ENCODE results near the gene BMPR1B. TPM values are rescaled to one million over a fixed set of nuclear protein-coding genes. Genes with fewer than 3 reads are reported as not detected.

Gene BMPR1B
- total and polyA plus RNA-seq, 9 of the 15 experiments (the other 6 are each of a cell fraction or from before 2014, with no cell fraction given) = 0.01 TPM; not detected in 8

DNA sequence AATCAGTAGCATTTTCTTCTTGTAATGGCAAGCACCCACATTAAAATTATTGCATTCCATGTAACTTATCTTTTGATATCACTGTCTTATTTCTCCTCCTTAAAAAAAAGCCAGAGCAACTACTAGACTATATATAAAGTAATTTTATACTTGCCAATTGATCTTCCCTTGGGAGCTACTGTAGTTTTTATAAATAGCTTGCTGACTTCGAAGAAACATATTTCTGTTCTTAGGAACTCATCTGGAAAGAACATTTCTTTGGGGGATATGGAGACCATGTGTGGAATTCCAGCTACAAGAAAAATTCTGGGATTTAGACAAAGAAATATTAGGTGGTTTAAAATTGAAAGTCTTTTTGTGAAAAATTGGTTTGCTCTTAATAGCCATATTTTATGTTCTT, 94.9 kb downstream of the BMPR1B start:
- Histone ChIP-seq H3K36me3 (ENCODE audit: control insufficient read depth, insufficient read depth, low read length) (no peaks in the 10 kb centered on the region), H3K9me3 (replicated peaks; ENCODE audit: control insufficient read depth, insufficient read depth, low read depth, low read length) (no peaks in the 10 kb centered on the region), H3K27ac (ENCODE audit: extremely low read depth, low read depth, low read length) (no peak overlapping the region), H3K4me3 (no peak overlapping the region), H3K4me2 (ENCODE audit: insufficient read depth, low read length) (no peak overlapping the region), H3K27me3 (ENCODE audit: control insufficient read depth in 2 of 2, insufficient read depth in 2 of 2, low read length in 2 of 2) (no peaks in the 10 kb centered on the region), H2AFZ (ENCODE audit: low read depth, low read length) (no peak overlapping the region), H3K4me1 (replicated peaks in 1 of 2; ENCODE audit: control insufficient read depth in 2 of 2, insufficient read depth in 2 of 2, low read length in 2 of 2) (no peaks in the 10 kb centered on the region), H4K20me1 (replicated peaks; ENCODE audit: control insufficient read depth, insufficient read depth, low read length) (no peaks in the 10 kb centered on the region), H3K9me1 (ENCODE audit: control insufficient read depth, insufficient read depth, low read length) (no peaks in the 10 kb centered on the region), H3K79me2 (ENCODE audit: control insufficient read depth, insufficient read depth, low read length) (no peaks in the 10 kb centered on the region), H3K9ac (ENCODE audit: insufficient read depth in 1 of 2, low read depth in 2 of 2, low read length in 2 of 2) (no peak overlapping the region)
- intact Hi-C loops (cut with micrococcal nuclease) = no loop called here
- BruUV-seq (replicated peaks) = no TSS peak
- in situ Hi-C loops (cut with MboI) = no loop called here
- POLR2A ChIA-PET = interaction anchor here (1.0 kb wide), 1 partner anchor 31 kb away, joined by 3 read pairs; no protein-coding TSS in a partner anchor
- DNase-seq (ENCODE audit: extremely low read depth in 1 of 4, low spot score in 3 of 4) (no peak), FAIRE-seq (no peak), ATAC-seq (no peak)
- TF ChIP-seq ZNF239 (CRISPR knock-in tag; IDR thresholded peaks at IDR 0.05) = no peak
- no peak for TF ChIP-seq RHOXF2B (CRISPR knock-in tag; conservative IDR thresholded peaks at IDR 0.05)
- TF ChIP-seq SRF (CRISPR knock-in tag; IDR thresholded peaks at IDR 0.05) = no peak
- TF ChIP-seq ZNF253 (CRISPR knock-in tag; conservative IDR thresholded peaks at IDR 0.05) = no peak
- TF ChIP-seq BRCA1 (IDR thresholded peaks at IDR 0.05) = no peak
- TF ChIP-seq BRCA1 (CRISPR knock-in tag; IDR thresholded peaks at IDR 0.05) = no peak
- TF ChIP-seq PML (IDR thresholded peaks at IDR 0.05; ENCODE audit: low read length) = no peak
- TF ChIP-seq, protein P1, sequence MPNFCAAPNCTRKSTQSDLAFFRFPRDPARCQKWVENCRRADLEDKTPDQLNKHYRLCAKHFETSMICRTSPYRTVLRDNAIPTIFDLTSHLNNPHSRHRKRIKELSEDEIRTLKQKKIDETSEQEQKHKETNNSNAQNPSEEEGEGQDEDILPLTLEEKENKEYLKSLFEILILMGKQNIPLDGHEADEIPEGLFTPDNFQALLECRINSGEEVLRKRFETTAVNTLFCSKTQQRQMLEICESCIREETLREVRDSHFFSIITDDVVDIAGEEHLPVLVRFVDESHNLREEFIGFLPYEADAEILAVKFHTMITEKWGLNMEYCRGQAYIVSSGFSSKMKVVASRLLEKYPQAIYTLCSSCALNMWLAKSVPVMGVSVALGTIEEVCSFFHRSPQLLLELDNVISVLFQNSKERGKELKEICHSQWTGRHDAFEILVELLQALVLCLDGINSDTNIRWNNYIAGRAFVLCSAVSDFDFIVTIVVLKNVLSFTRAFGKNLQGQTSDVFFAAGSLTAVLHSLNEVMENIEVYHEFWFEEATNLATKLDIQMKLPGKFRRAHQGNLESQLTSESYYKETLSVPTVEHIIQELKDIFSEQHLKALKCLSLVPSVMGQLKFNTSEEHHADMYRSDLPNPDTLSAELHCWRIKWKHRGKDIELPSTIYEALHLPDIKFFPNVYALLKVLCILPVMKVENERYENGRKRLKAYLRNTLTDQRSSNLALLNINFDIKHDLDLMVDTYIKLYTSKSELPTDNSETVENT (CRISPR knock-in tag; IDR thresholded peaks at IDR 0.05) = no peak
- no peak for TF ChIP-seq EHMT2 (IDR thresholded peaks at IDR 0.05)
- no peak for TF ChIP-seq KLF10 (CRISPR knock-in tag; IDR thresholded peaks at IDR 0.05)
- TF ChIP-seq, protein P2, sequence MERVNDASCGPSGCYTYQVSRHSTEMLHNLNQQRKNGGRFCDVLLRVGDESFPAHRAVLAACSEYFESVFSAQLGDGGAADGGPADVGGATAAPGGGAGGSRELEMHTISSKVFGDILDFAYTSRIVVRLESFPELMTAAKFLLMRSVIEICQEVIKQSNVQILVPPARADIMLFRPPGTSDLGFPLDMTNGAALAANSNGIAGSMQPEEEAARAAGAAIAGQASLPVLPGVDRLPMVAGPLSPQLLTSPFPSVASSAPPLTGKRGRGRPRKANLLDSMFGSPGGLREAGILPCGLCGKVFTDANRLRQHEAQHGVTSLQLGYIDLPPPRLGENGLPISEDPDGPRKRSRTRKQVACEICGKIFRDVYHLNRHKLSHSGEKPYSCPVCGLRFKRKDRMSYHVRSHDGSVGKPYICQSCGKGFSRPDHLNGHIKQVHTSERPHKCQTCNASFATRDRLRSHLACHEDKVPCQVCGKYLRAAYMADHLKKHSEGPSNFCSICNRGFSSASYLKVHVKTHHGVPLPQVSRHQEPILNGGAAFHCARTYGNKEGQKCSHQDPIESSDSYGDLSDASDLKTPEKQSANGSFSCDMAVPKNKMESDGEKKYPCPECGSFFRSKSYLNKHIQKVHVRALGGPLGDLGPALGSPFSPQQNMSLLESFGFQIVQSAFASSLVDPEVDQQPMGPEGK (CRISPR knock-in tag; IDR thresholded peaks at IDR 0.05; ENCODE audit: borderline replicate concordance) = no peak
- no peak for TF ChIP-seq EP300 (IDR thresholded peaks at IDR 0.05; ENCODE audit: low read length)
- TF ChIP-seq CC2D1A (IDR thresholded peaks at IDR 0.05) = no peak
- no peak for TF ChIP-seq ZNF384 (IDR thresholded peaks at IDR 0.05; ENCODE audit: low read depth, low read length)
- TF ChIP-seq PURB (CRISPR knock-in tag; IDR thresholded peaks at IDR 0.05; ENCODE audit: low read depth) = no peak
- 0% methylated on average over 1 of the region's 1 CpG for WGBS (ENCODE audit: insufficient coverage, low coverage, missing lambda C conversion rate)
- CTCF ChIA-PET (ENCODE audit: low intra/inter-chr PET ratio) = no interaction called here
